ENCODE measurements around the gene CCL2.

Gene CCL2

DNA sequence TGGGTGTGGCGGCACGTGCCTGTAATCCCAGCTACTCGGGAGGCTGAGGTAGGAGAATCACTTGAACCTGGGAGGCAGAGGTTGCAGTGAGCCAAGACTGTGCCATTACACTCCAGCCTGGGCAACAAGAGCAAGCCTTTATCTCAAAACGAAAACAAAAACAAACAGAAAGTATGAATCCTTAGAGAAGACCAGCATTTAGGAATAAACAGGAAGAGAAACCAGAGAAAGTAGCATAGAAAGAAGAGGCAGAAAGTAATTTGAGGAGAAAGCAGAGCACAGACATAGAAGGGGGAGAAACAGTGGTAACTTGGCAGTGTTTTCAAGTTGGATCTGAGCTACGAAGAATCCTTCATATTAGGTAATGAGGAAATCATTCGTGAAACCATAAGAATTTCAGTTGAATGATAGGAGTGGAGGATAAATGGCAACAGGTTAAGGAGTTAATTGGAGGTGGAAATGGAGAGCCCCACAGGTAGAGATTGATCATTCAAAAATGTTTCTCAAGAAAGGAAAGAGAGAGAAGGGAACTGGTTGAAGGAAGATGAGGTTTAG lies 9.7 kb upstream of the CCL2 start:
- no peak for TF ChIP-seq TAF1 (IDR thresholded peaks at IDR 0.05; ENCODE audit: low read depth)
- TF ChIP-seq NFIC (IDR thresholded peaks at IDR 0.05) = no peak
- no peak for TF ChIP-seq USF1 (IDR thresholded peaks at IDR 0.05)
- no peak for TF ChIP-seq TEAD4 (IDR thresholded peaks at IDR 0.05)
- no peak for TF ChIP-seq CREB1 (IDR thresholded peaks at IDR 0.05; ENCODE audit: low read depth)
- TF ChIP-seq FOXM1 (IDR thresholded peaks at IDR 0.05; ENCODE audit: borderline replicate concordance, low read depth) = no peak
- TF ChIP-seq, protein P1, sequence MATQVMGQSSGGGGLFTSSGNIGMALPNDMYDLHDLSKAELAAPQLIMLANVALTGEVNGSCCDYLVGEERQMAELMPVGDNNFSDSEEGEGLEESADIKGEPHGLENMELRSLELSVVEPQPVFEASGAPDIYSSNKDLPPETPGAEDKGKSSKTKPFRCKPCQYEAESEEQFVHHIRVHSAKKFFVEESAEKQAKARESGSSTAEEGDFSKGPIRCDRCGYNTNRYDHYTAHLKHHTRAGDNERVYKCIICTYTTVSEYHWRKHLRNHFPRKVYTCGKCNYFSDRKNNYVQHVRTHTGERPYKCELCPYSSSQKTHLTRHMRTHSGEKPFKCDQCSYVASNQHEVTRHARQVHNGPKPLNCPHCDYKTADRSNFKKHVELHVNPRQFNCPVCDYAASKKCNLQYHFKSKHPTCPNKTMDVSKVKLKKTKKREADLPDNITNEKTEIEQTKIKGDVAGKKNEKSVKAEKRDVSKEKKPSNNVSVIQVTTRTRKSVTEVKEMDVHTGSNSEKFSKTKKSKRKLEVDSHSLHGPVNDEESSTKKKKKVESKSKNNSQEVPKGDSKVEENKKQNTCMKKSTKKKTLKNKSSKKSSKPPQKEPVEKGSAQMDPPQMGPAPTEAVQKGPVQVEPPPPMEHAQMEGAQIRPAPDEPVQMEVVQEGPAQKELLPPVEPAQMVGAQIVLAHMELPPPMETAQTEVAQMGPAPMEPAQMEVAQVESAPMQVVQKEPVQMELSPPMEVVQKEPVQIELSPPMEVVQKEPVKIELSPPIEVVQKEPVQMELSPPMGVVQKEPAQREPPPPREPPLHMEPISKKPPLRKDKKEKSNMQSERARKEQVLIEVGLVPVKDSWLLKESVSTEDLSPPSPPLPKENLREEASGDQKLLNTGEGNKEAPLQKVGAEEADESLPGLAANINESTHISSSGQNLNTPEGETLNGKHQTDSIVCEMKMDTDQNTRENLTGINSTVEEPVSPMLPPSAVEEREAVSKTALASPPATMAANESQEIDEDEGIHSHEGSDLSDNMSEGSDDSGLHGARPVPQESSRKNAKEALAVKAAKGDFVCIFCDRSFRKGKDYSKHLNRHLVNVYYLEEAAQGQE (IDR thresholded peaks at IDR 0.05; ENCODE audit: low read depth) = no peak
- TF ChIP-seq YY1 (IDR thresholded peaks at IDR 0.05; ENCODE audit: low read depth) = no peak
- TF ChIP-seq EGR1 (IDR thresholded peaks at IDR 0.05) = no peak
- TF ChIP-seq, protein P2, sequence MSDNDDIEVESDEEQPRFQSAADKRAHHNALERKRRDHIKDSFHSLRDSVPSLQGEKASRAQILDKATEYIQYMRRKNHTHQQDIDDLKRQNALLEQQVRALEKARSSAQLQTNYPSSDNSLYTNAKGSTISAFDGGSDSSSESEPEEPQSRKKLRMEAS (IDR thresholded peaks at IDR 0.05) = no peak

DNA sequence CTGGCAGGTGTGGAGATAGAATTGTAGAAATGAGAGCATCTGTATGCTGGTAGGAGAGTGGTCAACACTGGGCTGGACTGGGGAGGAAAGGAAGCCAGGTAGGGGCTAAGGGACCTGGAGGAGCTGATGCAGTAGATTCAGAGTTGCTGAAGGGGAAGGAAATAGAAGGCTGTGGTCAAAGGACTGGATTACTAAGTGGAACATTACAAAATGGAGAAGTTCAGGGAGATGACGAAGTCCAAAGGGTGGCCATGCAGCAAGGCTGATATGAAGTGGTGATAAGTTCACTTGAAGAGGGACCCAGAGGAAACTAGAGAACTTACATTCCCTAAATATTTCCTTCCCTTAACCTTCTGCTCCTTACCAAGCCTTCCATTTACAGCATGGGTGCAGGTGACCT lies 8.6 kb upstream of the CCL2 start:
- no peak for TF ChIP-seq TEAD4 (IDR thresholded peaks at IDR 0.05)
- no peak for TF ChIP-seq TAF1 (IDR thresholded peaks at IDR 0.05; ENCODE audit: low read depth)
- no peak for TF ChIP-seq CREB1 (IDR thresholded peaks at IDR 0.05; ENCODE audit: low read depth)
- no peak for TF ChIP-seq YY1 (IDR thresholded peaks at IDR 0.05; ENCODE audit: low read depth)
- no peak for TF ChIP-seq CEBPB (IDR thresholded peaks at IDR 0.05)
- TF ChIP-seq EGR1 (IDR thresholded peaks at IDR 0.05) = no peak
- TF ChIP-seq, protein P1 (IDR thresholded peaks at IDR 0.05; ENCODE audit: low read depth) = no peak

- TF ChIP-seq FOXM1 (IDR thresholded peaks at IDR 0.05; ENCODE audit: borderline replicate concordance, low read depth) (no peak), NFIC (IDR thresholded peaks at IDR 0.05) (no peak), USF1 (IDR thresholded peaks at IDR 0.05) (no peak)
Observed at GRCh38 chr17:34246881-34247280, 8.2 kb upstream of the CCL2 start.

- TF ChIP-seq TEAD4 (IDR thresholded peaks at IDR 0.05) = no peak
- no peak for TF ChIP-seq EP300 (IDR thresholded peaks at IDR 0.05; ENCODE audit: borderline replicate concordance)
- no peak for TF ChIP-seq ZBTB7A (IDR thresholded peaks at IDR 0.05; ENCODE audit: low read depth)
- TF ChIP-seq YY1 (IDR thresholded peaks at IDR 0.05; ENCODE audit: low read depth) = no peak
- TF ChIP-seq TCF12 (IDR thresholded peaks at IDR 0.05; ENCODE audit: low read depth) = no peak
- no peak for TF ChIP-seq FOXM1 (IDR thresholded peaks at IDR 0.05; ENCODE audit: borderline replicate concordance, low read depth)
- TF ChIP-seq, protein P2 (IDR thresholded peaks at IDR 0.05) = no peak
- TF ChIP-seq RAD21 (IDR thresholded peaks at IDR 0.05; ENCODE audit: low read depth) = no peak
- TF ChIP-seq USF1 (IDR thresholded peaks at IDR 0.05) = no peak
- no peak for TF ChIP-seq EGR1 (IDR thresholded peaks at IDR 0.05)
- TF ChIP-seq CEBPB (IDR thresholded peaks at IDR 0.05) = no peak
- no peak for TF ChIP-seq CREB1 (IDR thresholded peaks at IDR 0.05; ENCODE audit: low read depth)
- TF ChIP-seq, protein P1 (IDR thresholded peaks at IDR 0.05; ENCODE audit: low read depth) = no peak
- no peak for TF ChIP-seq NFIC (IDR thresholded peaks at IDR 0.05)
- TF ChIP-seq TAF1 (IDR thresholded peaks at IDR 0.05; ENCODE audit: low read depth) = no peak
Observed at GRCh38 chr17:34248511-34249024, 6.5 kb upstream of the CCL2 start.

All from Ishikawa (cell line).